Measurements from ENCODE around the gene PLXNA2. TPM values are rescaled to one million over a fixed set of nuclear protein-coding genes. Genes with fewer than 3 reads are reported as not detected.

Gene PLXNA2
- total and polyA plus RNA-seq, 2 of the 13 experiments (the other 11 are each of a cell fraction or from before 2014, with no cell fraction given): 1.1 to 2.1 TPM

DNA sequence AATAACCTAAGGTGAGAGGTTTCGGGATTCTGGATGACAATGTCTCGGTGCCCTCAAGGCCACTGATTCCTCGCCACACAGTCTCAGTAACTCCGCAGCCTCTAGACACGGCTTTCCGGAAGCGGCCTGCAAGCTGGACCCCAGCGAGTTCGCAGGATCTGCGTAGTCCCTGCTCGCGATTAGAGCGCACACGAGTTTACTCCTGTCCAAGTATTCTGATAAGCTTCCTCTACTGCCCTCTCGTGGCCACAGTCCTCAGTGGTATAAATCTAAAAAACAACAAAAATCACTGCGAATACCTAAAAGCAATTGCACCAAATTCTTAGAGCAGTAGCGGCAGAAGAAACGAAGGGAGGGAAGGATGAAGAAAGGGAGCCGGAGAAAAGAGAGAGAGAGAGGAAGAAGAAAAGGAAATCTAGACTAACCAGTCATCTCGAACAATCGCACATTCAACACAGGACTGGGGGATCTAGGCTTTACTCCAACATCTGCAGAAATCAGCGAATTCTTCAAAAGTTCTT lies 1.1 kb upstream of the PLXNA2 start (continued):
- TF ChIP-seq, protein P1, sequence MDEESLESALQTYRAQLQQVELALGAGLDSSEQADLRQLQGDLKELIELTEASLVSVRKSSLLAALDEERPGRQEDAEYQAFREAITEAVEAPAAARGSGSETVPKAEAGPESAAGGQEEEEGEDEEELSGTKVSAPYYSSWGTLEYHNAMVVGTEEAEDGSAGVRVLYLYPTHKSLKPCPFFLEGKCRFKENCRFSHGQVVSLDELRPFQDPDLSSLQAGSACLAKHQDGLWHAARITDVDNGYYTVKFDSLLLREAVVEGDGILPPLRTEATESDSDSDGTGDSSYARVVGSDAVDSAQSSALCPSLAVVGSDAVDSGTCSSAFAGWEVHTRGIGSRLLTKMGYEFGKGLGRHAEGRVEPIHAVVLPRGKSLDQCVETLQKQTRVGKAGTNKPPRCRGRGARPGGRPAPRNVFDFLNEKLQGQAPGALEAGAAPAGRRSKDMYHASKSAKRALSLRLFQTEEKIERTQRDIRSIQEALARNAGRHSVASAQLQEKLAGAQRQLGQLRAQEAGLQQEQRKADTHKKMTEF (CRISPR knock-in tag; IDR thresholded peaks at IDR 0.05): no peak
- no peak for TF ChIP-seq ZNF451 (CRISPR knock-in tag; IDR thresholded peaks at IDR 0.05)
- no peak for TF ChIP-seq ARID2 (CRISPR knock-in tag; IDR thresholded peaks at IDR 0.05; ENCODE audit: borderline replicate concordance)
- no peak for TF ChIP-seq ASH2L (IDR thresholded peaks at IDR 0.05; ENCODE audit: insufficient read length, low read depth, low read length)
- no peak for TF ChIP-seq TCF7L2 (IDR thresholded peaks at IDR 0.05; ENCODE audit: low read depth, low read length)
- peak; percentile 71 for TF ChIP-seq HNRNPLL (IDR thresholded peaks at IDR 0.05; ENCODE audit: low read depth, low read length, poor library complexity, severe bottlenecking)
- peak; percentile 45; the same call in 1 of the 2 replicates for TF ChIP-seq ARID5B (CRISPR knock-in tag; IDR thresholded peaks at IDR 0.05)
- peak; percentile 71 for TF ChIP-seq ELF3 (CRISPR knock-in tag; IDR thresholded peaks at IDR 0.05)
- TF ChIP-seq, protein P2, sequence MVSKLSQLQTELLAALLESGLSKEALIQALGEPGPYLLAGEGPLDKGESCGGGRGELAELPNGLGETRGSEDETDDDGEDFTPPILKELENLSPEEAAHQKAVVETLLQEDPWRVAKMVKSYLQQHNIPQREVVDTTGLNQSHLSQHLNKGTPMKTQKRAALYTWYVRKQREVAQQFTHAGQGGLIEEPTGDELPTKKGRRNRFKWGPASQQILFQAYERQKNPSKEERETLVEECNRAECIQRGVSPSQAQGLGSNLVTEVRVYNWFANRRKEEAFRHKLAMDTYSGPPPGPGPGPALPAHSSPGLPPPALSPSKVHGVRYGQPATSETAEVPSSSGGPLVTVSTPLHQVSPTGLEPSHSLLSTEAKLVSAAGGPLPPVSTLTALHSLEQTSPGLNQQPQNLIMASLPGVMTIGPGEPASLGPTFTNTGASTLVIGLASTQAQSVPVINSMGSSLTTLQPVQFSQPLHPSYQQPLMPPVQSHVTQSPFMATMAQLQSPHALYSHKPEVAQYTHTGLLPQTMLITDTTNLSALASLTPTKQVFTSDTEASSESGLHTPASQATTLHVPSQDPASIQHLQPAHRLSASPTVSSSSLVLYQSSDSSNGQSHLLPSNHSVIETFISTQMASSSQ (IDR thresholded peaks at IDR 0.05; ENCODE audit: low read depth): no peak
- TF ChIP-seq, protein P2 (CRISPR knock-in tag; IDR thresholded peaks at IDR 0.05; ENCODE audit: borderline replicate concordance): no peak
- 0 out of 2 replicates have a peak, but pooled peaks have one; percentile 21 for TF ChIP-seq TGIF2 (CRISPR knock-in tag; IDR thresholded peaks at IDR 0.05)
- TF ChIP-seq SOX5 (CRISPR knock-in tag; IDR thresholded peaks at IDR 0.05; ENCODE audit: borderline replicate concordance): 0 out of 2 replicates have a peak, but pooled peaks have one; percentile 31
- TF ChIP-seq ETV5 (CRISPR knock-in tag; IDR thresholded peaks at IDR 0.05; ENCODE audit: borderline replicate concordance): peak; percentile 70
- TF ChIP-seq POGK (CRISPR knock-in tag; conservative IDR thresholded peaks at IDR 0.05): 0 out of 2 replicates have a peak, but pooled peaks have one; percentile 28
- TF ChIP-seq LCORL (IDR thresholded peaks at IDR 0.05): no peak
- no peak for TF ChIP-seq LCORL (CRISPR knock-in tag; IDR thresholded peaks at IDR 0.05)
- TF ChIP-seq BCL6 (CRISPR knock-in tag; IDR thresholded peaks at IDR 0.05): peak; percentile 47
- no peak for TF ChIP-seq ZNF615 (CRISPR knock-in tag; IDR thresholded peaks at IDR 0.05; ENCODE audit: borderline replicate concordance)
- no peak for TF ChIP-seq GZF1 (CRISPR knock-in tag; IDR thresholded peaks at IDR 0.05)

All from HepG2 (cell line).